ENCODE measurements around the gene SHOC2. TPM values are rescaled to one million over a fixed set of nuclear protein-coding genes. Genes with fewer than 3 reads are reported as not detected.

Gene SHOC2
- total RNA-seq, 1 experiment from 2014 or later: 14.3 TPM

DNA sequence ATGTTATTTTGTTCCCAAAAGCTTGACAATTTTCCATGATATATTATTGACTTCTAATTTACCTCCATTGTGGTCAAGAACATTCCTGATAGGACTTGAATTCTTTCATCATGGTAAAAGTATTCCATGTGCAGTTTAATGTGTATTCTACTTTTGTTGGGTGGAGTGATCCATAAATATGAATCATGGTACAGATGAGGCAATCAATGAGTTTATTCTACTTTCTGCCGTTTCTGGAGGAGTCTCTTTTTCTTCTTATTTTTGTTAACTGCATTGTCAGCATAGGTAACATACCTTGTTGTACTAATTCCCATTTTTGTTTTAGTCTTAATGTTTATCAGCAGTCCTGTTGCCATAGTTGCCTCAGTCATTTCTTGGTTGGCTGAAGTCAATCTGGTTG lies 69.6 kb downstream of the SHOC2 start:
- peak; percentile 8 for DNase-seq
- Histone ChIP-seq H3K36me3 (ENCODE audit: low read depth, low read length) (no peaks in the 10 kb centered on the region), H3K27me3 (ENCODE audit: low read length) (no peaks in the 10 kb centered on the region), H3F3A (ENCODE audit: low read length, unreplicated experiment) (no peaks in the 10 kb centered on the region), H2AFZ (ENCODE audit: low read length) (no peak overlapping the region), H4K20me1 (ENCODE audit: low read length) (no peaks in the 10 kb centered on the region), H3K4me2 (ENCODE audit: low read length) (no peak overlapping the region), H3K4me1 (ENCODE audit: insufficient read depth, low read length) (peaks cover 16% of the 10 kb centered on the region), H3K27ac (ENCODE audit: low read length) (no peak overlapping the region), H3K9me3 (ENCODE audit: low read length) (no peaks in the 10 kb centered on the region), H3K79me2 (ENCODE audit: low read length) (0 out of 2 replicates have a peak, but pooled peaks cover 2% of the 10 kb centered on the region), H3K4me3 (ENCODE audit: low read length) (no peak overlapping the region), H3K9me2 (replicated peaks; ENCODE audit: low read length) (no peaks in the 10 kb centered on the region), H3K9ac (ENCODE audit: low read length) (no peak overlapping the region)
- no TSS peak for BruUV-seq (replicated peaks)
- no peak for TF ChIP-seq EZH2phosphoT487 (IDR thresholded peaks at IDR 0.05; ENCODE audit: borderline replicate concordance, low read length)
- TF ChIP-seq, protein P1, sequence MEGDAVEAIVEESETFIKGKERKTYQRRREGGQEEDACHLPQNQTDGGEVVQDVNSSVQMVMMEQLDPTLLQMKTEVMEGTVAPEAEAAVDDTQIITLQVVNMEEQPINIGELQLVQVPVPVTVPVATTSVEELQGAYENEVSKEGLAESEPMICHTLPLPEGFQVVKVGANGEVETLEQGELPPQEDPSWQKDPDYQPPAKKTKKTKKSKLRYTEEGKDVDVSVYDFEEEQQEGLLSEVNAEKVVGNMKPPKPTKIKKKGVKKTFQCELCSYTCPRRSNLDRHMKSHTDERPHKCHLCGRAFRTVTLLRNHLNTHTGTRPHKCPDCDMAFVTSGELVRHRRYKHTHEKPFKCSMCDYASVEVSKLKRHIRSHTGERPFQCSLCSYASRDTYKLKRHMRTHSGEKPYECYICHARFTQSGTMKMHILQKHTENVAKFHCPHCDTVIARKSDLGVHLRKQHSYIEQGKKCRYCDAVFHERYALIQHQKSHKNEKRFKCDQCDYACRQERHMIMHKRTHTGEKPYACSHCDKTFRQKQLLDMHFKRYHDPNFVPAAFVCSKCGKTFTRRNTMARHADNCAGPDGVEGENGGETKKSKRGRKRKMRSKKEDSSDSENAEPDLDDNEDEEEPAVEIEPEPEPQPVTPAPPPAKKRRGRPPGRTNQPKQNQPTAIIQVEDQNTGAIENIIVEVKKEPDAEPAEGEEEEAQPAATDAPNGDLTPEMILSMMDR (conservative IDR thresholded peaks at IDR 0.05; ENCODE audit: low read depth, low read length): no peak
- no peak for TF ChIP-seq EZH2 (IDR thresholded peaks at IDR 0.05; ENCODE audit: low read length, unreplicated experiment)
- intact Hi-C loops (cut with micrococcal nuclease): no loop called here
- CTCF ChIA-PET: no interaction called here
- no peak for ATAC-seq
- POLR2A ChIA-PET (ENCODE audit: unreplicated experiment): no interaction called here

DNA sequence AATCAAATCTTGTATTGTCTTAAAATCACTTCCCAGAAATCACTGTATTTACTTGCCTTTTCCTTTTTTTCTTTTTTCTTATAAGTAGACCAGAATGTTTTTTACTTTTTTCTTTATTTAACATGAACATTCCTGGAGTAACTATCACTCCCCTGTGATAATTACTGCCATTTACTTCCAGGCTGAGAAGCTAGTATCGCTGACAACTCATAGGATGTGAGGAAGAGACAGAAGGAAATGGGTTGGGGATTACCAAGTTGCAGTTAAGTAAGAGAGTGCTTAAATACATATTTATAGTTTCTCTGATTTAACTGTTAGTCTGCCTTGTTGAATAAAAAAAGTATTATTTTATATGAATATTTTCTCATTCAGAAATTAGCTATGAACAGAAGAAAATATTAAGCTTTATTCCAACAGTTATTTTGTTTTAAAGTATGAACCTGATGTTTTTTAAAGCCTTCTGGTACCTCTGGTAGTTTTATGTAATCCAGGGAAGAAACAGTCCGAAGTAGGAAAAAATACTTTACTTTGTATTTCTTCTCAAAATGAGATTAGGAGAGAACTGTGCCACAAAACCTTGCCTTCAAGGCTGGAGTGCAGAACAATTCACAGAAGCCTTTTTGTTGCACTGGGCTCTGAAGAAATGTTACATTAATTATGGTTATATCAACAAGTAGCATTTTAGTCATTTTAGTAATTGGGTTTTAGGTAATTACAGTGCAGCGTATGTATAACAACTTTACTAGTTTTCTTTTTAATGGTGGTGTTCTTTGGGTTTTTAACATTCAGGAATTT lies 72.8 kb downstream of the SHOC2 start:
- ChIA-PET CTCF (no interaction called here), POLR2A (ENCODE audit: unreplicated experiment) (no interaction called here)
- H3K9me2 ChIP-seq (replicated peaks; ENCODE audit: low read length): no peaks in the 10 kb centered on the region
- no peak overlapping the region for H3K9ac ChIP-seq (ENCODE audit: low read length)
- H3F3A ChIP-seq (ENCODE audit: low read length, unreplicated experiment): no peaks in the 10 kb centered on the region
- H3K36me3 ChIP-seq (ENCODE audit: low read depth, low read length): no peaks in the 10 kb centered on the region
- H3K4me2 ChIP-seq (ENCODE audit: low read length): peak overlapping the region; percentile 27
- H3K27ac ChIP-seq (ENCODE audit: low read length): no peak overlapping the region
- intact Hi-C loops (cut with micrococcal nuclease): no loop called here
- TF ChIP-seq, protein P1 (conservative IDR thresholded peaks at IDR 0.05; ENCODE audit: low read depth, low read length): no peak
- TF ChIP-seq EZH2phosphoT487 (IDR thresholded peaks at IDR 0.05; ENCODE audit: borderline replicate concordance, low read length) (no peak), EZH2 (IDR thresholded peaks at IDR 0.05; ENCODE audit: low read length, unreplicated experiment) (no peak)
- peaks cover 24% of the 10 kb centered on the region for H3K4me1 ChIP-seq (ENCODE audit: insufficient read depth, low read length)
- H3K4me3 ChIP-seq (ENCODE audit: low read length): no peak overlapping the region
- 0 out of 2 replicates have a peak, but pooled peaks cover 2% of the 10 kb centered on the region for H3K79me2 ChIP-seq (ENCODE audit: low read length)
- H4K20me1 ChIP-seq (ENCODE audit: low read length): no peaks in the 10 kb centered on the region
- no peaks in the 10 kb centered on the region for H3K27me3 ChIP-seq (ENCODE audit: low read length)
- DNase-seq: peak; percentile 6
- no TSS peak for BruUV-seq (replicated peaks)
- H3K9me3 ChIP-seq (ENCODE audit: low read length): no peaks in the 10 kb centered on the region
- ATAC-seq: no peak
- no peak overlapping the region for H2AFZ ChIP-seq (ENCODE audit: low read length)

All from PC-3 (cell line).